ENCODE data around the gene GRIK4.

- TF ChIP-seq CTCF (IDR thresholded peaks at IDR 0.05) = no peak
- no peak for TF ChIP-seq POLR2AphosphoS5 (IDR thresholded peaks at IDR 0.05)
Observed at GRCh38 chr11:120594746-120595145, 83.2 kb downstream of the GRIK4 start.
